ENCODE data around the gene CD59.
A peak's percentile ranks its signal among the peaks of the same experiment; 100 is the strongest.
"Not testable (repeated sequence)": the region's sequence is repeated elsewhere in the genome, so short reads cannot be mapped to it uniquely, and the experiment has no call there.

CD59 gene

DNA sequence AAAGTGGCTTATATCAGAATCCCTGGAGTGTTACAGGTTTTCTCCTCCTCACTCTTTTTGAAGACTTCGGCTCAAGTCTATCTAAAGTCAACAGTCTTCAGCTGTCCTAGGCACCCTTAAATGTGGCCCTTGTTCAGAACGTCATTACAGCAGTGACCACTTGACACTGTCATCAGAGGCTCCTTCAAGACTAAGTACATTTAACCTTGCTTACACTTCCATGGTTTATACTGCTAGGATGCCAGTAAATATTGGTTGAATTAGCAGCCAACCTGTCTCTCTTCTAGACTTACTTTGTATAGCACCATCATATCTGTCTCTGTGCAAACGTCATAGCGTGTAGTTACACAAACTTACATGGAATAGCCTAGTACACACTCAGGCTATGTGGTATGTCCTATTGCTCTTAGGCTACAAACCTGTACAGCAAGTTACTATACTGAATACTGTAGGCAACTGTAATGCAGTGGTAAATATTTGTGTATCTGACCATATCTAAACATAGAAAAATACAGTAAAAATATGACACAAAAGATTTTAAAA lies 22.3 kb downstream of the CD59 start:
- no peaks in the 10 kb centered on the region for H3K27me3 Mint-ChIP-seq
- no peaks in the 10 kb centered on the region for H3K4me1 Mint-ChIP-seq
- ATAC-seq (ENCODE audit: low read depth): no peak

DNA sequence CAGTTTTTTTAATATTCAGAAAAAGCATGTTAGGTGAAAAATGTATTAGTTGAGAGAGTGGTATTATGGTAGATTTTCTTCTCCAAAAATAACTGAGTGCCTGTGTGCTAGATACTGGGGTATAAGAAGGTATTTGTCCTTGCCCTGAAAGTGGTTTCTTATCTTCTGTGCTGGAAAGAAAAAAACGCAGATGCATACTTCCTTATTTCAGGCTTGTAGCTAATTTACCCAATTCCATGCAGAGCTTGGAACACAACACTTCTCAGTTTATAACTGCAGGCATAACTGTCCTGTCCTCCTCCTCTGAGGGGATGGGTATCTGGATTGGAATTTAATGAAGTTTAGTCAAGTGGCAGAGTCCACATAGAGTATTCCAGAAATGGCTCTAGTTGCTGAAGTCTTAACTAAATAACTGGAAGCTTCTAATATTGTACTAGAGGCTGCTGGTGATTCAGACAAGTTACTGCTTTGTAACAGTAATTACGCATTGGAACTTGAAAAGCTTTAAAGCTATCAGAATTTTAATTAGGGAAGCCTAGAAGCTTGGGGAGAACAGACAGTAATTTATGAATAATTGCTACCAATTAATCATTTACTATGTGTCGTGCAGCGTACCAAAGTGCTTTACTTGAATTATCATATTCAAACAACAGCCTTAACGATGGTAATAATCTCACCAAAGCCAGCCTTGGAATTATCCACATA lies 22.9 kb downstream of the CD59 start:
- H3K9me3 Mint-ChIP-seq: no peaks in the 10 kb centered on the region
- DNase-seq (ENCODE audit: low spot score in 2 of 2): no peak
- no peak overlapping the region for H3K27ac Mint-ChIP-seq
- H3K27me3 Mint-ChIP-seq: no peaks in the 10 kb centered on the region
- H3K4me1 Mint-ChIP-seq: no peaks in the 10 kb centered on the region
- H3K4me3 Mint-ChIP-seq: no peak overlapping the region
- ATAC-seq (ENCODE audit: low read depth): no peak
- H3K36me3 Mint-ChIP-seq: peaks cover 24% of the 10 kb centered on the region

More for the DNA sequence above, 22.3 kb downstream of the CD59 start:
- DNase-seq (ENCODE audit: low spot score in 2 of 2): no peak
- H3K9me3 Mint-ChIP-seq: no peaks in the 10 kb centered on the region
- no peak overlapping the region for H3K27ac Mint-ChIP-seq
- no peak overlapping the region for H3K4me3 Mint-ChIP-seq
- peaks cover 20% of the 10 kb centered on the region for H3K36me3 Mint-ChIP-seq

DNA sequence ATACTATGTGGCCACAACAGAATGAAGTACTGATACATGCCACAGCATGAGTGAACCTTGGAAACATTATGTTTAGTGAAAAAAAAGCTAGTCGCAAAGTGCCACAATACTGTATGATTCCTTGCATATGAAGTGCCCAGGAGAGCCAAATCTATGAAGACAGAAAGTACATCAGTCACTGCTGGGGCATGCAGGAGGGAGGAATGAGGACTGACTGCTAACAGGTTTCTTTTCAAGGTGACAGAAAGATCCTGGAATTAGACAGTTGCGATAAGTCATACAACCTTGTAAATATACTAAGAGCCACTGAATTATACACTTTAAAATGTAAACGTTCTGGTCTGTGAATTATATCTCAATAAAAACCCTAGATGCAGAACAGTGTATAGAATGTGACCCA lies 23.8 kb downstream of the CD59 start:
- Mint-ChIP-seq H3K9me3 (no peaks in the 10 kb centered on the region), H3K36me3 (peaks cover 23% of the 10 kb centered on the region), H3K4me1 (no peaks in the 10 kb centered on the region), H3K27ac (no peak overlapping the region), H3K4me3 (no peak overlapping the region), H3K27me3 (no peaks in the 10 kb centered on the region)
- ATAC-seq (ENCODE audit: low read depth): no peak
- no peak for DNase-seq (ENCODE audit: low spot score in 2 of 2)

DNA sequence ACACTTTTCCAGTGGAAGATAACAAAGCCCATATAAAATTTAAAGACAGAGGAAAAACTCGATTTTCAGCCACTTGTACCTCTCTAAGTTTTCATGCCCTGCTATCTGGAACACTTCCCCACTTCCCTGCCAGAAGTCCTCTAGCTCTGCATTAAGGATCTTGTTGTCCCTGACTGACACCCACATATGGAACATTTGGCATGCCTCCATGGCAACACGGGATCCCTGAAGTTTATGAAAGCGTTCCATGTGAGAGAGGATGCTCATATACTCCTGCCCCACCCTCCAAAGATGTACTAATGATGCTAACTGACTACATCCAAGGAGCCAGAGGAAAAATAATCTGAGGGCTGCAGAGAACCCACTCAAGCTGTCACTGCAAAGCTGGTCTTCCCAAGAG lies 26.8 kb downstream of the CD59 start:
- H3K27me3 Mint-ChIP-seq: no peaks in the 10 kb centered on the region
- H3K4me3 Mint-ChIP-seq: no peak overlapping the region
- DNase-seq (ENCODE audit: low spot score in 2 of 2): no peak
- no peak overlapping the region for H3K27ac Mint-ChIP-seq
- no peaks in the 10 kb centered on the region for H3K4me1 Mint-ChIP-seq
- no peak for ATAC-seq (ENCODE audit: low read depth)
- peaks cover 20% of the 10 kb centered on the region for H3K36me3 Mint-ChIP-seq
- H3K9me3 Mint-ChIP-seq: no peaks in the 10 kb centered on the region

DNA sequence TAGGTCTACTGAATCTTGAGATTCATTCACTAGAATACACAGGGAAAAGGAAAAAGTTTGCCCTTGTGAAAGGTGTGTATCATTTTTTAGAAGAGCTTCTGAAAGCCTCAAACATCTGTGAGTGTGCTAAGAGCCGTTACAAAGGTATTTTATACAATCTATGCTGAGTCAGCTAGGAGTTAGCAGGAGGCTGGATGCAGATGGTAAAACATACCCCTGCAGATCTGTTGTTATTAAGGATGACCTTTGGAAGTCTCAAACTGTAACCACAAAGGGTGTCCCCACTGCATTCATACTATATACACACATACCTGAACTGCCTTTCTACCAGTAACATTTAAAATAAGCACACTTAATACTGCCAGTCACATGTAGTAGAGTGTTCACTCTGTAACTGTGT lies 27.2 kb downstream of the CD59 start:
- Mint-ChIP-seq H3K4me3 (no peak overlapping the region), H3K4me1 (no peaks in the 10 kb centered on the region), H3K27me3 (no peaks in the 10 kb centered on the region), H3K36me3 (peaks cover 17% of the 10 kb centered on the region), H3K9me3 (no peaks in the 10 kb centered on the region), H3K27ac (no peak overlapping the region)
- DNase-seq (ENCODE audit: low spot score in 2 of 2) (no peak), ATAC-seq (ENCODE audit: low read depth) (no peak)

DNA sequence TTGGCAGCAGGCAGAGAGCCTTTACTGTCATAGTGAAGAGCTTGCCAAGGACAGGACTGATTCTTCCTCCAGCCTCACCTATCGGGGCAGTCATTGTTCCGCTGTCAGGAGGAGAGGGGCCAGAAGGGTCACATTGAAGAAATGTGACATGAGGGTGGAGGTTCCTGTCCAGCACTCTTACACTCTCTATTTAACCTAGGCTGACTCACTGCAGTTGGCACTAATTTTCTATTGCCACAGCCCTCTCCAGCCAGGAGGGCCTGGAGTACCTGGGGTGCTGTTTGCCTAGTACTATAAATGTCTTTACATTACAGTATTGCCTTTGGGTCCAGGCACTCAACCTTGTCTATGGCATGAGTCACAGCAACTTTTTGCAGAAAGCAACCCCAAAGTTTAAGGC lies 28.4 kb downstream of the CD59 start:
- not testable (repeated sequence) for H3K4me1 Mint-ChIP-seq; H3K9me3 Mint-ChIP-seq; ATAC-seq (ENCODE audit: low read depth); H3K27me3 Mint-ChIP-seq; DNase-seq (ENCODE audit: low spot score in 2 of 2); H3K27ac Mint-ChIP-seq; H3K4me3 Mint-ChIP-seq
- peaks cover 15% of the 10 kb centered on the region for H3K36me3 Mint-ChIP-seq

DNA sequence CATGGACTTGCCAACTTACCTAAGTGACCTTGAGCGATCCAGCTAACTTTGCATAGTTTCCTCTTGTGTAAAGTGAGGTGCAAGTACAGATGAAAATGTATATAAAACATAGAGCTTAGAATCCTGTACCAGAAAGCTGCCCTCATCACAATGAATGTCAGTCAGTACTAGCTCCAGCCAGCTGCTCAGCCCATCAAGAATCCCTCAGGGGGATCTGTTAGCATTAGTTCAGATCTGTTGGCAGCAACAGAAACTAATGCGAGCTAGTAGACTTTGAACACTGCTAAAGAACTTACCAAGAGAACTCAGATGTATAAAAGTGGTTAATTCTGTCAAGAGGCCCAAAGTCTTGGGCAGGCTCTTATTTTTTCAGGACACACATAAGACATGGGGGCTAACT lies 29.3 kb downstream of the CD59 start:
- DNase-seq (ENCODE audit: low spot score in 2 of 2) (no peak), ATAC-seq (ENCODE audit: low read depth) (no peak)
- H3K4me3 Mint-ChIP-seq: no peak overlapping the region
- H3K36me3 Mint-ChIP-seq: peaks cover 13% of the 10 kb centered on the region
- H3K27ac Mint-ChIP-seq: no peak overlapping the region
- H3K27me3 Mint-ChIP-seq: no peaks in the 10 kb centered on the region
- H3K4me1 Mint-ChIP-seq: no peaks in the 10 kb centered on the region
- H3K9me3 Mint-ChIP-seq: no peaks in the 10 kb centered on the region

DNA sequence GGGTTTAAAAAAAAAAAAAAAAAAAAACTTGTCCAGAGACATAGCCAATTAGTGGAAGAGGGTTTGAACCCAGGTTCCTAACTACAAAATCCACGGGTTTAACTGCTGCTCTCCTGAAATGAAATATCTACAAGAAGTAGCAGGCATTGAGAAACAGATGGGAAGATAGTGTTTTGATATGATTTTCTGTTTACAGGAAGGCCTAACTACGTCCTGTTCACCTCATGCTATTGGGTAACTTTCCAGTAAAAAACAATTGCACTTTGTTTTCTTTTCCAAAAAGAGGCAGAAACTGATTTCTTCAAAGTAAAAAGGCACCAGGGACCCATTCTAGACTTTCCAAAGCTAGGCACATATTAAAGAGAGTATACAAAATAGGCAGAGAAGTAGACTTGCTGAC lies 29.7 kb downstream of the CD59 start:
- peaks cover 2% of the 10 kb centered on the region for H3K4me1 Mint-ChIP-seq
- no peak overlapping the region for H3K27ac Mint-ChIP-seq
- no peak for ATAC-seq (ENCODE audit: low read depth)

DNA sequence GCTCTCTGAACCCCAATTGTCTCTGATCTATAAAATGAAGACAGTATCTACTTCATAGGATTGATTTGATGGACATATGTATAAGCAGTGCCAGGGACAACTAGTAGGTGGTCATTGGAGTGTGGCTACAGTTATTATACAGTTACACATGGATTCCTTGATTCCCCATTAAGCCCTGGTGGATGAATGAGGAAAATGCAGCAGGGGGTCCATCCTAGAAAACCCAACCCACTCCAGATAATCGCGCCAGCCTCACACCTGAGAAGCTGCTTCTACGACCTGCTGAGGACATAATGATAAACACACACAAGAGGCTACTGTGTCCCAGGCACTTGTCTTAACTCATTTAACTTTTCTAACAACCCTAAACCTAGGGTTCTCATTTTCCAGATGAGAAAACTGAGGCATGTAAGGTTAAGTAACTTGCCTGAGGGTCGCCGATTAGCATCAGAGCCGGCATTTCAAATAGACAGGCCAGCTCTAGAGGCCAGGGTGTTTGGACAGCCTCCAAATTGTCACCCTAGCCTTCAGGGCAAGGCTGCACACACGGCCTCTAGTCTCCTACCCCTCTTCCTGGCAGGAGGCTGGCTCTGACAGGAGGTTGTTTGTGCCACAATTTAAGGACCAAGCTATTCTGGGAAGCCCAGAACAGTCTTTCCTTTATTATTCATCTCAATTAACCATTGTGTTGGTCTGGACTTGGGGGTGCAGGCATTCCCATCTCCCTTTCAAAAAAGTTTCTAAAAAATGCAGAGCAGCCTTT lies 31.8 kb downstream of the CD59 start:
- Mint-ChIP-seq H3K27me3 (peaks cover 2% of the 10 kb centered on the region), H3K4me3 (no peak overlapping the region), H3K27ac (no peak overlapping the region), H3K36me3 (peaks cover 8% of the 10 kb centered on the region), H3K4me1 (peaks cover 13% of the 10 kb centered on the region), H3K9me3 (no peaks in the 10 kb centered on the region)
- ATAC-seq (ENCODE audit: low read depth) (no peak), DNase-seq (ENCODE audit: low spot score in 2 of 2) (no peak)

More for the DNA sequence above, 29.7 kb downstream of the CD59 start:
- Mint-ChIP-seq H3K9me3 (no peaks in the 10 kb centered on the region), H3K36me3 (peaks cover 13% of the 10 kb centered on the region), H3K27me3 (no peaks in the 10 kb centered on the region), H3K4me3 (no peak overlapping the region)
- DNase-seq (ENCODE audit: low spot score in 2 of 2): no peak

DNA sequence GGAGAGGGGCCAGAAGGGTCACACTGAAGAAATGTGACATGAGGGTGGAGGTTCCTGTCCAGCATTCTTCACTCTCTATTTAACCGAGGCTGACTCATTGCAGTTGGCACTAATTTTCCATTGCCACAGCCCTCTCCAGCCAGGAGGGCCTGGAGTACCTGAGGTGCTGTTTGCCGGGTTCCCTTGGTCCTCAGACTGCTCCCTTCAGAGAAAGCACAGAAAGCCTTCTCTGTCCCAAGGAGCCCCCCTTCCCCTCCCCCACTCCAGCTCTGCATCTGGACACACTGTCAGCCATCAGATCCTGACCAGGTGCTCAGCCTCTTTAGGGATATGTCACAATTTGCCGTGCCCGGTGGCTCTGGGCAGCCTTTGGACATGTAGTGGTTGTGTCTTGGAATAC lies 32.4 kb downstream of the CD59 start:
- peaks cover 13% of the 10 kb centered on the region for H3K4me1 Mint-ChIP-seq
- peaks cover 2% of the 10 kb centered on the region for H3K27me3 Mint-ChIP-seq
- no peak overlapping the region for H3K27ac Mint-ChIP-seq
- H3K9me3 Mint-ChIP-seq: no peaks in the 10 kb centered on the region
- peaks cover 3% of the 10 kb centered on the region for H3K36me3 Mint-ChIP-seq
- no peak overlapping the region for H3K4me3 Mint-ChIP-seq
- DNase-seq (ENCODE audit: low spot score in 2 of 2): no peak
- no peak for ATAC-seq (ENCODE audit: low read depth)

DNA sequence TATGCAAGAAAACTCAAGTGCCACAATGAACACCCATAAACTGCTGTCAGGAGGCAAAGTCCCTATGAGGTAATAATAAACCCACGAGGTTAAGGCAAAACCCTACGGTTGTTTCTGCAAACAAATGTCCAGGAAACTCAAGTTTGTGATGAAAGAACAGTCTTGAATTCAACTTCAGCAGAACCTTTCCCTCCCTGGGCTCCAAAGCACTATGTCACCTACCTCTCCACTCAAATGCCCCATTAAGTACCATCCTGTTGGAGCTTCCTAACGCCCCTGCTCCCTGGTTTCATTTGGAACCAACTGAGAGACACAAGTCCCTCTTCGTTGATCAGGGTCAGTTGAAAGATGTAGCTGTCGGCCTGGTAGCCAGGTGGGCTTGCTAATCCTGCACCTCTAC lies 33.0 kb downstream of the CD59 start:
- DNase-seq (ENCODE audit: low spot score in 2 of 2) (no peak), ATAC-seq (ENCODE audit: low read depth) (no peak)
- Mint-ChIP-seq H3K27ac (no peak overlapping the region), H3K9me3 (no peaks in the 10 kb centered on the region), H3K36me3 (no peaks in the 10 kb centered on the region), H3K27me3 (peaks cover 2% of the 10 kb centered on the region), H3K4me3 (no peak overlapping the region), H3K4me1 (peaks cover 13% of the 10 kb centered on the region)

DNA sequence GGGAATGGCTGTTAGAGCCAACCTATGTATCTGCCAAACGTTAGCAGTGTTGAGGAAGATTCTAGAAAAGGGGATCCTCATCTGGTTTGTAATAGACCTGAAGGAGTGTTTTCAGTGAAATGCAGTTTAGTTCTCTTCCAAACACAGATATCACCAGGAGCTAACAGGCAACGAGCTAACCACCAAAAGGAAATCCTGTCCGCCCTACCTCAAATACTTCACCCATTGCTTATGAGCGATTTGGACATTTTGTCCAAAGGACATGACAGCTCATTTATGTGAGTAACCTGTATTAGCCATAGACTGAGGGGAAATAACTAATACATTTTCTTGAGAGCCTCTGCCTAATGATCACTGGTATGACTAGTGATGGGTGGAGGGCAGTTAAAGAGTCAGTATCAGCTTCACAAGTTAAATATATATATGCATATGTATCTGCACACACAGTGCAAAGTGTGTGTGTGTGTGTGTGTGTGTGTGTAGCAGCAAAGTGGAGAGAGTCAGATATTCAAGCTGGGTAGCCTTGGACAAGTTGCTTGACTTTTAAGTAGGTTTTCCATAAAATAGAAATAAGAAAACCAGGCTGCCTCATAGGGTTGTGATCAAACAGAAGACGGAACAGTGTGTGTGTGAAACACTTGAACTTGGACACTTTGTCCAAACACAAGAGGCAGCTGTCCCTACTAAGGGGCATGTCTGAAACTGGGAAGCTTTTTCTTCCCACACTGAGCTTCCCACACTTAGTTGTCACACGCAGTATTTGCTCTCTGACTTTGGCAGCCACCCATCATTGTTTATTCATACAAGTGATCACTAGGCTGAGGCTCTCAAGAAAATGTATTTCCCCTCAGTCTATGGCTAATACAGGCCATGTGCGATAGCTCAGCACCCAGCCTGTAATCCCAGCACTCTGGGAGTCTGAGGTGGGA lies 34.7 kb downstream of the CD59 start:
- ATAC-seq (ENCODE audit: low read depth) (no peak), DNase-seq (ENCODE audit: low spot score in 2 of 2) (no peak)
- Mint-ChIP-seq H3K27me3 (peaks cover 2% of the 10 kb centered on the region), H3K4me3 (peak overlapping the region; percentile 94), H3K4me1 (peaks cover 21% of the 10 kb centered on the region), H3K9me3 (no peaks in the 10 kb centered on the region), H3K27ac (peak overlapping the region; percentile 45), H3K36me3 (no peaks in the 10 kb centered on the region)

DNA sequence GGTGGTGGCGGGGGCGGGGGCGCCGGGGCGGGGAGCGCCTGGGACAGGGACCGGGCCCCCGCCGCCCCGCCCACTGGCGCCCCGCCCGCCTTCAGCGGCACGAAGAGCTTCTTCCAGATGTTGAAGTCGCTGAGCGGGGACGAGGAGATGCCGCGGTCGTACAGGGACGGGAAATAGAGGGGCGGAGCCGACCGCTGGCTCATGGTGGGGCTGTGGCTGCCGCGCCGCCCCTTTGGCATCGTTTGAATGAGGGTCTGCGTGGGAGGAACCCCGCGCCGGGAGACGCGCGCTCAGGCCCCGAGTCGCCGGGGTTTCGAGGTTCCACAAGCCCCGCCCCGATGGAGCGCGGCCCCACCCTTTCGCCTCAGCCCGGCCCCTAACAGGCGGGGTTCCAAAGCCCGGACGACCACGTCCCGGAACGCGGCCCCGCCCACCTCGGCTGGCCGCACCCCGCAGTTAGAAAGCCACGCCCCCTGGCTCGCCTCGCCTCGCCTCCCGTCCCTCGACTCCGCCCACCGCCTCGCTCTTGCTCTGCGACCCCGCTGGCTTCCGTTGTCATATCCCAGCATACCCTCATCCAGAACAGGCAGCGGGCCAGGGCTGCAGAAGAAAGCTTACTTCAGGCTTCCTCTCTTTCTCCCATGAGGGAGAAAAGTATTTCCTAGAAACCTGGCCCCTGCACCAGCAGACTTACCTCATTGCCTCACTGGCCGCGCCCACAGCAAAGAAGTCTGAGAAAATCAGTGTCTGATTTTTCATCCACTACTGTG lies 35.5 kb downstream of the CD59 start, which contains the start of gene C11orf91:
C11orf91 (minus strand) TSS at position 325 of the 770 bp plus-strand sequence; CDS start at position 239, 86 bp downstream.
- H3K4me1 Mint-ChIP-seq: peaks cover 25% of the 10 kb centered on the region
- no peaks in the 10 kb centered on the region for H3K36me3 Mint-ChIP-seq
- DNase-seq (ENCODE audit: low spot score in 2 of 2): peak; percentile 91 to 94
- peaks cover 5% of the 10 kb centered on the region for H3K27me3 Mint-ChIP-seq
- H3K4me3 Mint-ChIP-seq: peak within 1 kb of the TSS; percentile 94
- peak; percentile 91 for ATAC-seq (ENCODE audit: low read depth)
- no peaks in the 10 kb centered on the region for H3K9me3 Mint-ChIP-seq
- H3K27ac Mint-ChIP-seq: peak within 1 kb of the TSS; percentile 45
